ENCODE results near the gene KCTD7.
"Not testable (repeated sequence)": the region's sequence is repeated elsewhere in the genome, so short reads cannot be mapped to it uniquely, and the experiment has no call there.

Gene KCTD7

DNA sequence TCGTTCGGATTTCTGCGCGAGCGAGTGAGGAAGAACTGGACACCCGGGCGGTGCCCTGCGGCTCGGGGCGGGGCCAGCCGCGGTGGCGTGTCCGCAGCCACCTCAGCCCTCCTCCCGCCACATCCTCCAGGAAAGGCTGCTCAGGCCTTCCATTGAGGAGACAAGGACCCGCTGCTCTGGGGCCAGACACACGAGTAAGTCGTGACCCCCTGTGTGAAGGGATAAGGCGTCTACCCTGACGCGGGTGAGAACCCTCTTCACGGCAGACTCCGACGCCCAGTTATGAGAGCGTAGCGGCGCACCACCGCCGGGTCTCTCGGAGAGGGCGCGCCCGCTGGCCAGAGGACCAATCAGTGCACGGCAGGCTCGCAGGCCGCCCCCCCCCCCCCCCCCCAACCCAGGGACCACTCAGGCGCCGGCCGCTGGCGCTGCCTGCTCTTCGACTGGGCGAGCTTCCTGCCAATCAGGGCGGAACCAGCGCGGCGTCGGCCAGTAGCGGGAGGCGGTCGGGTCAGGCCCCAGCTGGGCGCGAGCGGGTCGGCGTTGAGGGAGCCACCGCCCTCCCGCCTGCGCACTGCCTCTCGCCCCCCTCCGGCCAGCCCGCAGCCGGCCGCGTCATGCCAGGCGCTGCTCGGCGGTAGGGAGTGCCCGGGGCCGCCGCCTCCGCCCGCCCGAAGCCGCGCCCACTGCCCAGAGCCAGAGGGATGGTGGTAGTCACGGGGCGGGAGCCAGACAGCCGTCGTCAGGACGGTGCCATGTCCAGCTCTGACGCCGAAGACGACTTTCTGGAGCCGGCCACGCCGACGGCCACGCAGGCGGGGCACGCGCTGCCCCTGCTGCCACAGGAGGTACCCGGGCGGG lies at the start of gene KCTD7:
TSS of gene KCTD7 (plus strand) at position 521 of the 861 bp plus-strand sequence. CDS start at position 705, 184 bp downstream.
- DNase-seq: peak; percentile 96

DNA sequence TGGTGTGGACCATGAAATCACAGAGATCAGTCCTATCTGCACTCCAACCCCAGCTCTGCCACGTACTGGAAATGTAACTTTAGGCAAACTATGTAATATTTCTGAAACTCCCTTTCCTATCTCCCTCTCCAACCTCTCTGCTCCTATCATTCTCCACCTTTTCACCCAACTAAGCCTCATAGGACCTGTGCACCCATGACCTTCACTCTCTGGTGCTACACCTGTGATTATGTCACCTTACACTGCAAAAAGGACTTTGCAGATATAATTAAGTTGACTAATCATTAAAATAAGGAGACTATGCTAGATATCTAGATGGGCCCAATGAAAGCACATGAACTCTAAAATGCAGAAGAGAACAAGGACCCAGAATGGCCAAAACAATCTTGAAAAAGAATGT lies 48.3 kb upstream of the KCTD7 start:
- DNase-seq: not testable (repeated sequence)

- DNase-seq: not testable (repeated sequence)
Observed at GRCh38 chr7:66582816-66583489, 45.7 kb upstream of the KCTD7 start.

DNA sequence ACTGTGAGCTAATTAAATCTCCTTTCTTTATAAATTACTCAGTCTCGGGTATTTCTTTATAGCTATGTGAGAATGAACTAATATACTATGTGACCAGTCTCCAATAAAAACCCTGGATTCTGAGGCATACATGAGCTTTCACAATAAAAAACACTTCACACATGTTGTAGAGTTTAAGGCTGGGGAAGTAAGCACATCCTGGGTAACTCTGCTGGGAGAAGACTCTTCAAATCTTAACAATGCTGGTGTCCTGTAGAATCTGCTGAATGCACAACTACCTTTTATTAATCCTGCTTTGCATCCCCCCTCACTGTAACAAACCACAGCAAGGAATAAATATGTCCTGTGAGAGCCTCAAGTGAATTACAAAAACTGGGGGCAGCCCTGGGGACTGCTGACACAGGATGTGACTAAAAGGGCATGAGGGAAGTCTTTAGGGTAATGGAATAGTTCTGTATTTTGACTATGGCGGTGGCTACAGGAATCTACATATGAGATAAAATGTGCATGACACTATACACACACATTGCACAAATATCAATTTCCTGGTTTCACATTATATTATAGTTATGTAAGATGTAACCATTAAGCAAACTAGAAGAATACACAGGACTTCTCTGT lies 45.1 kb upstream of the KCTD7 start:
- no peak for DNase-seq

GRCh38 chr7:66586181-66586580 lies 42.5 kb upstream of the KCTD7 start:
- no peak for DNase-seq

- not testable (repeated sequence) for DNase-seq
Observed at GRCh38 chr7:66588226-66588625, 40.5 kb upstream of the KCTD7 start.

DNA sequence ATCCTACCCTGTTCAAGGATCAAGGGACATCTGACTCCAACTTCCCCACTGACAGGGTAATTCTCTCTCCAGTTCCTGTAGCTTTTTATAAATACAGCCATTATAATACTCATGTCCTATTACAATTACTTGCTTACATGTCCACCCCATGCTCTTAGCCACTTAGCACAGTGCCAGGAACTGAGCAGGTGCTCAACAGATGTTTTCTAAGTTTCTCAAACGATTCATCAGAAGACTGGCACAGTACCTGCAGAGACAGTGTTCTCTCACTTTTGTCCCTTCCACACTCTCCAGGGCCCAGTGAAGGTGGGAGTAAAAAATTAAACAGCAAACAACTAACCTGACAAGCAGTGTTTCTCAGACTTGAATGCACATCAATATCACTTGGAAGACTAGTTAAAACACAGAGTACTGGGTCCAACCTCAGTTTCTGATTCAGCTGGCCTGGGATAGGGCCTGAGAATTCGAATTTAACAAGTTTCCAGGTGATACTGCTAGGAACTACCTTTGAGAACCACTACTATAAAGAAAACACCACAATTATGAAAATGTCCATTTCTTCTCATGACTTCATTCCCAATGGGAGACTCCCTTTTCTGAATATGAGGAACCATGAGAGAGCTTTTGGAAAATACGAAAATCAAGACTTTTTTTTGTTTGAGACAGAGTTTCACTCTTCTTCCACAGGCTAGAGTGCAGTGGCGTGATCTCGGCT lies 39.7 kb upstream of the KCTD7 start:
- not testable (repeated sequence) for DNase-seq

GRCh38 chr7:66590302-66591057 lies 38.2 kb upstream of the KCTD7 start:
- not testable (repeated sequence) for DNase-seq

DNA sequence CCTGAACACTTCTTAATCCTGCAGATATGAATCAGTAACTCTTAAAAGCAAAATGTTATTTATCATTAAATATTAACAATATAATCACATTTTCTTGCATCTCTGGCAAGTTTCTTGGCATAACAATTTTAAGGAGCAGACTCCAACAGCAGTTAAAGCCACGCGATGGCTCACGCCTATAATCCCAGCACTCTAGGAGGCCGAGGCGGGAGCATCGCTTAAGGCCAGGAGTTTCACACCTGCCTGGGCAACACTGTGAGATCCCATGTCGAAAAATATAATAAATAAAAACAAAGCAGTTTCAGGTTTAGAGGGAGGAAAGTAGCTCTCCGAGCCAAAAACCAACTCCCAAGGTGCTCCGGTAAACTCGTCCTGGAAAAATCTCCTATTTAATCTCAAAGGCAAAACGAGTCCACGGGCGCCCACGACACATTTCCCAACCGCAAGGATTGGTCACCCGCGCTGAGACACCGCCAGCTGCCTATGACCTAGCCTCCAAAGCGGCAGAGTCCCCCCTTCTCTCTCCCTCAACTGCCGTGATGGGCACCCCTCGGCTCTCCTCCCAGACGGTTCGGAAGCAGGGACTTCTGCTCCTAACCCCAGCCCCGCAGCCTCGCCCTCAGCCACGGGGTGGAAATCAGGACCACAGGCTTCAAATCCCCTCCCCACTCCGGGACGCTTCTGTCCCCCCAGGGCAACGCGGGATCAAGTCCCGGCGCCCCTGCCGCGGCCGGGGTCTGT lies 37.5 kb upstream of the KCTD7 start:
- not testable (repeated sequence) for DNase-seq

- DNase-seq: peak; percentile 81
Observed at GRCh38 chr7:66591799-66592596, 36.7 kb upstream of the KCTD7 start.

DNA sequence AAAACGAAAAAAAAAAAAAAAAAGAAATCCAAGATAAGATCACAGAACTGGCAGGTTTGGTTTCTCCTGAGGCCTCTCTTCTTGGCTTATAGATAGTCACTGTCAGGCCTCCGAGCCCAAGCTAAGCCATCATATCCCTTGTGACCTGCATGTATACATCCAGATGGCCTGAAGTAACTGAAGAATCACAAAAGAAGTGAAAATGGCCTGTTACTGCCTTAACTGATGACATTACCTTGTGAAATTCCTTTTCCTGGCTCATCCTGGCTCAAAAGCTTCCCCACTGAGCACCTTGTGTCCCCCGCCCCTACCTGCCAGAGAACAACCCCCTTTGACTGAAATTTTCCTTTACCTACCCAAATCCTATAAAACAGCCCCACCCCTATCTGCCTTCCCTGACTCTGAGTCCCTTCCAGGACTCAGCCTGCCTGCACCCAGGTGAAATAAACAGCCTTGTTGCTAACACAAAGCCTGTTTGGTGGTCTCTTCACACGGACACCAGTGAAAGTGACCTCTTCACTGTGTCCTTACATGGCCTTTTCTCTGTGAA lies 36.0 kb upstream of the KCTD7 start:
- DNase-seq: not testable (repeated sequence)

- DNase-seq: not testable (repeated sequence)
Observed at GRCh38 chr7:66594082-66594481, 34.6 kb upstream of the KCTD7 start.

GRCh38 chr7:66597461-66597860 lies 31.2 kb upstream of the KCTD7 start:
- no peak for DNase-seq

DNA sequence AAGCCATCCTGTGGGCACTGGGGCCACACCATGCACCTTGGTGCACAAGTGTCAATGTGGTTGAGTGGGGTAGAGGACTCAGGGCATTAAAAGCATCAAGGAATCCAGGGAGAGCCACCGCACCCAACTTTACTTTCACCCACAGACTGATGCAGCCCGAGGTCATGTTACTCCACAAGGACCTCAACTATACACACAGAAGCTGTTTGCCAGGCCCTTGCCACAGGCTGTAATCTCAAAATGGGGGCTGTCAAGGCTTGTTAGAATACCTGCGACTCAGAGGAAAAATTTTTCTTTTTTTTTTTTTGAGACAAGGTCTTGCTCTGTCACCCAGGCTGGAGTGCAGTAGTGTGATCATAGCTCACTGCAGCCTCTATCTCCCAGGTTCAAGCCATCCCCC lies 26.5 kb upstream of the KCTD7 start:
- DNase-seq: no peak

DNA sequence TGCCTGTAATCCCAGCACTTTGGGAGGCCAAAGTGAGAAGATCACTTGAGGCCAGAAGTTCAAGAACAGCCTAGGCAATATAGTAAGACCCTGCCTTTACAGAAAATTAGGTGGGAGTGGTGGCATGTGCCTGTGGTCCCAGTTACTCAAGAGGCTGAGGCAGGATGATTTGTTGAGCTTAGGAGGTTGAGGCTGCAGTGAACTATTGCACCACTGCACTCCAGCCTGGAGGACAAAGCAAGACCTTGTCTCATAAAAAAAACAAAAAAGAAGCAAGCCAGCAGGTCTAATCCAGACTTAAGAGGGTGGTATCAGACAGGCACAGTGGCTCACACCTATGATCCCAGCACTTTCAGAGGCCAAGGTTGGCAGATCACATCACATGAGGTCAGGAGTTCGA lies 24.5 kb upstream of the KCTD7 start:
- no peak for DNase-seq

DNA sequence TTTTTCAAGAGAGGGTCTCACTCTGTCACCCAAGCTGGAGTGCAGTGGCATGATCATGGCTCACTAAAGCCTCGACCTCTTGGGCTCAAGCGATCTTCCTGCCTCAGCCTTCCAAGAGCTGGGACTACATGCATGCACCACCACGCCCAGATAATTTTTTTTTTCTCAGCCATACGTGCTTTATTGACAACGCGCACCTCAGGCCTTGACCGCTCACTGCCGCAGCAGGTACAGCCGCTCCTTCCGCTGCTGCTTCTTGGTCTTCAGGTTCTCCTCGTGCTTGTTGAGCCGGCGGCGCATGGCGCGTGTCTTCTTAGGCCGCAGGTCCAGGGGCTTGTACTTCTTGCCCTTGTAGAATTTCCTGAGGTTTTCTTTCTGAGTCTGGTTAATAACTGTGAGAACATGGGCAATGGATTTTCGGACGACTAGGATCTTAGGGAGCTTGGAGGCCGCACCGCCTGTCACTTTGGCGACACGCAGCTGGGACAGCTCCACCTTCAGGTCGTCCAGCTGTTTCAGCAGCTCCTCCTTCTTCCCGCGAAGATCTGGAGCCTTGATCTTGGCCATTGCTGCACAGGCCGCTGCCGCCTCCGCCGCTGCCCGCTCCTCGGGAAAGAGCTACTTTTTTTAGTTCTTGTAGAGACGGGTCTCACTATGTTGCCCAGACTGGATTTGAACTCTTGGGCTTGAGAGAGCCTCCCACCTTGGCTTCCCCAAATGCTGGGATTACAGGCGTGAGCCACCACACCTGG lies 22.0 kb upstream of the KCTD7 start:
- not testable (repeated sequence) for DNase-seq

DNA sequence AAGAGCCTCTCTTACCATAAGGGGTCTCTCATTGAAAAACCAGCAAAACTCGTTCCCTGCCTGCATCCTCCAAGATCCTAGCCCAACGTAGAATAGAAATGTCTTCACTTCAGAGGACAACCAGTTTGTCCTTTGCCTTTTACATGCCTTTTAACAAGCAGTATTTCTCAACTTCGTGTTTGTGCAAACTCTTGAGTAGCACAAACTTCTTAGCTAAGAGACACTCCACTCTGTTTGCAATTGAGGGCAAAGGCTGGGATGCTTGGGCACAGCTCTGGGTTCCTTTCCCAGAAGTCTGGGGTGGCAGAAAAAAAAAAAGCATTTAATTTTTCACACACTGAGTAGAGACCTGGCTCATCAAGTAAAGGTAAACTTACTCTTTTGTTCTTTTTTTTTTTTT lies 19.5 kb upstream of the KCTD7 start:
- DNase-seq: no peak

GRCh38 chr7:66614596-66614995 lies 14.1 kb upstream of the KCTD7 start:
- DNase-seq: not testable (repeated sequence)

DNA sequence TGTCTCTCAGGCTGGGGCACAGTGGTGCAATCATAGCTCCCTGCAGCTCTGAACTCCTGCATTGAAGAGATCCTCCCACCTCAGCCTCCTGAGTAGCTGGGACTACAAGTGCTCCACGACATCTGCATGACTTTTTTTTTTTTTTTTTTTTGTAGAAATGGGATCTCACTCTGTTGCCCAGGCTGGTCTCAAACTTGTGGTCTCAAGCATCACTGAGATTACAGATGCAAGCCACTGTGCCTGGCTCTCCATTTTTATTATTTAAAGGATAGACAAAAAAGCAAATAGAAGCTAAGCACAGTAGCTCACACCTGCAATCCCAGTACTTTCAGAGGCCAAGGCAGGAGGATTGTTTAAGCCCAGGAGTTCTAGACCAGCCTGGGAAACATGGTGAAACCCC lies 13.0 kb upstream of the KCTD7 start:
- DNase-seq: no peak

GRCh38 chr7:66617295-66617694 lies 11.4 kb upstream of the KCTD7 start:
- no peak for DNase-seq
